Mesenchymal stem cell (in vitro differentiated cells and primary cell): ENCODE results near the gene MARVELD2.

Source experiments
- DNase-seq: peaks from one replicate; pipeline ENCODE4 v3.0.0-alpha.2; 2013
- H2AFZ ChIP-seq: one replicate; pipeline ENCODE4 v1.6.1; 2013; ENCODE audit warnings: low read depth, mild to moderate bottlenecking, control low read depth, inconsistent platforms, low read length, moderate library complexity
- H2AK5ac ChIP-seq: 2 replicates; pipeline ENCODE4 v1.6.1; 2013; ENCODE audit warnings: low read length, moderate library complexity, mild to moderate bottlenecking, inconsistent platforms; ENCODE audit not compliant: severe bottlenecking
- H2BK120ac ChIP-seq: one replicate; pipeline ENCODE4 v1.6.1; 2013; ENCODE audit warnings: low read depth, mild to moderate bottlenecking, inconsistent platforms, low read length, moderate library complexity
- H2BK12ac ChIP-seq, 2 experiments: one replicate each; pipeline ENCODE4 v1.6.1; 2013; ENCODE audit warnings: inconsistent platforms in 2 of 2, low read length in 2 of 2, mild to moderate bottlenecking in 2 of 2, moderate library complexity in 2 of 2, control low read depth in 1 of 2
- H2BK15ac ChIP-seq: one replicate; pipeline ENCODE4 v1.6.1; 2013; ENCODE audit warnings: mild to moderate bottlenecking, low read depth, inconsistent platforms; ENCODE audit not compliant: poor library complexity, severe bottlenecking
- H2BK5ac ChIP-seq: 2 replicates; pipeline ENCODE4 v1.6.1; 2013; ENCODE audit warnings: low read depth, mild to moderate bottlenecking, low read length, control low read depth, inconsistent platforms; ENCODE audit not compliant: poor library complexity, severe bottlenecking
- H3K14ac ChIP-seq, 2 experiments: one replicate each; pipeline ENCODE4 v1.6.1; 2013; ENCODE audit warnings: inconsistent platforms in 2 of 2, low read length in 2 of 2, control low read depth in 1 of 2, mild to moderate bottlenecking in 1 of 2, moderate library complexity in 1 of 2
- H3K18ac ChIP-seq, 2 experiments: one replicate each; pipeline ENCODE4 v1.6.1; 2013; ENCODE audit warnings: inconsistent platforms in 2 of 2, low read length in 2 of 2, control low read depth in 1 of 2, low read depth in 1 of 2, mild to moderate bottlenecking in 1 of 2
- H3K23ac ChIP-seq, 2 experiments: one replicate each; pipeline ENCODE4 v1.6.1; 2013; ENCODE audit warnings: inconsistent platforms in 2 of 2, low read length in 2 of 2, mild to moderate bottlenecking in 2 of 2, moderate library complexity in 2 of 2, control low read depth in 1 of 2
- H3K27ac ChIP-seq: 2 replicates; pipeline ENCODE4 v1.5.1; 2013; ENCODE audit warnings: mild to moderate bottlenecking, moderate library complexity, low read length, control low read depth, inconsistent platforms; ENCODE audit not compliant: poor library complexity, severe bottlenecking
- H3K27me3 ChIP-seq, 2 experiments: 2 replicates each; pipeline versions ENCODE4 v1.6.1 to v1.7.0; 2013; ENCODE audit warnings: low read length in 2 of 2, mild to moderate bottlenecking in 2 of 2, moderate library complexity in 2 of 2, control low read depth in 1 of 2, inconsistent platforms in 1 of 2; ENCODE audit not compliant: control insufficient read depth in 1 of 2, insufficient read depth in 1 of 2
- H3K36me3 ChIP-seq, 2 experiments: 2 replicates each; pipeline versions ENCODE4 v1.6.1 to v1.7.0; 2013; ENCODE audit warnings: low read length in 2 of 2, control low read depth in 1 of 2, inconsistent platforms in 1 of 2, low read depth in 1 of 2, mild to moderate bottlenecking in 1 of 2; ENCODE audit not compliant: insufficient read depth in 2 of 2, control insufficient read depth in 1 of 2
- H3K4ac ChIP-seq, 2 experiments: one replicate each; pipeline ENCODE4 v1.6.1; 2013; ENCODE audit warnings: inconsistent platforms in 2 of 2, low read length in 2 of 2, mild to moderate bottlenecking in 2 of 2, moderate library complexity in 2 of 2, control low read depth in 1 of 2, low read depth in 1 of 2
- H3K4me1 ChIP-seq: 2 replicates; pipeline ENCODE4 v1.6.1; 2013; ENCODE audit warnings: low read depth, low read length, control low read depth; ENCODE audit not compliant: control insufficient read depth, insufficient read depth
- H3K4me2 ChIP-seq: 2 replicates; pipeline ENCODE4 v1.6.1; 2013; ENCODE audit warnings: low read length, mild to moderate bottlenecking, inconsistent platforms; ENCODE audit not compliant: poor library complexity, severe bottlenecking
- H3K4me3 ChIP-seq, 2 experiments: 2 replicates each; pipeline versions ENCODE4 v1.5.1 to v1.7.0; 2013; ENCODE audit warnings: low read length in 2 of 2, mild to moderate bottlenecking in 2 of 2, control low read depth in 1 of 2, low read depth in 1 of 2; ENCODE audit not compliant: insufficient read depth in 1 of 2
- H3K79me1 ChIP-seq: replicated peaks from 2 replicates; pipeline ENCODE4 v1.6.1; 2013; ENCODE audit warnings: mild to moderate bottlenecking, control low read depth, low read length, inconsistent platforms; ENCODE audit not compliant: poor library complexity, severe bottlenecking
- H3K9ac ChIP-seq: 2 replicates; pipeline ENCODE4 v1.7.0; 2013; ENCODE audit warnings: mild to moderate bottlenecking, low read length, moderate library complexity
- H3K9me3 ChIP-seq: 2 replicates; pipeline ENCODE4 v1.7.0; 2013; ENCODE audit warnings: mild to moderate bottlenecking, low read length; ENCODE audit not compliant: control insufficient read depth
- H4K8ac ChIP-seq: one replicate; pipeline ENCODE4 v1.6.1; 2013; ENCODE audit warnings: inconsistent platforms, mild to moderate bottlenecking, low read length, moderate library complexity
- H4K91ac ChIP-seq: one replicate; pipeline ENCODE4 v1.6.1; 2013; ENCODE audit warnings: mild to moderate bottlenecking, low read length, inconsistent platforms
- WGBS: methylation state at CpG from one replicate; pipeline ENCODE4 v1.1.7; 2013; ENCODE audit warnings: mixed read lengths; 5-methylcytosine and 5-hydroxymethylcytosine counted together

The MARVELD2 gene

GRCh38 chr5:69416699-69417098, 1.8 kb downstream of the MARVELD2 start:
- H4K91ac ChIP-seq, result no peak overlapping the region
- no peak for DNase-seq
- H3K4me2 ChIP-seq, result no peak overlapping the region
- no peaks in the 10 kb centered on the region for H3K4me1 ChIP-seq
- H2BK120ac ChIP-seq, result no peak overlapping the region
- no peak overlapping the region for H4K8ac ChIP-seq
- no peak overlapping the region for H3K23ac ChIP-seq
- H2BK12ac ChIP-seq, result no peak overlapping the region
- peaks cover 24 to 41% of the 10 kb centered on the region in 2 experiments for H3K36me3 ChIP-seq
- no peak overlapping the region for H2AFZ ChIP-seq
- H3K4me3 ChIP-seq, result no peak overlapping the region
- H3K9ac ChIP-seq, result no peak overlapping the region
- H3K27ac ChIP-seq, result no peak overlapping the region
- H2AK5ac ChIP-seq, result no peak overlapping the region
- H3K18ac ChIP-seq, result no peak overlapping the region
- no peaks in the 10 kb centered on the region for H3K27me3 ChIP-seq
- H2BK5ac ChIP-seq, result no peak overlapping the region
- H3K9me3 ChIP-seq, result no peaks in the 10 kb centered on the region
- no peak overlapping the region for H3K4ac ChIP-seq
- H3K79me1 ChIP-seq, result peaks cover 2% of the 10 kb centered on the region
- H2BK15ac ChIP-seq, result no peak overlapping the region
- no peak overlapping the region for H3K14ac ChIP-seq

- Histone ChIP-seq H3K27me3 (no peaks in the 10 kb centered on the region), H3K27ac (no peak overlapping the region), H3K4ac (no peak overlapping the region), H3K23ac (no peak overlapping the region), H3K4me1 (no peaks in the 10 kb centered on the region), H2BK5ac (no peak overlapping the region), H2AK5ac (no peak overlapping the region), H2BK120ac (no peak overlapping the region), H3K9me3 (no peaks in the 10 kb centered on the region), H3K4me3 (no peak overlapping the region), H2BK15ac (no peak overlapping the region), H4K8ac (no peak overlapping the region), H3K18ac (no peak overlapping the region), H2BK12ac (no peak overlapping the region), H4K91ac (no peak overlapping the region), H3K79me1 (peaks cover 2% of the 10 kb centered on the region), H2AFZ (no peak overlapping the region), H3K4me2 (no peak overlapping the region), H3K9ac (no peak overlapping the region), H3K36me3 (peaks cover 19 to 33% of the 10 kb centered on the region in 2 experiments), H3K14ac (no peak overlapping the region)
- no peak for DNase-seq
- WGBS, result no CpG with 5 or more reads among the region's 3 CpGs
Observed at GRCh38 chr5:69418554-69418953, 3.6 kb downstream of the MARVELD2 start.

- H3K4ac ChIP-seq, result no peak overlapping the region
- no peak overlapping the region for H2BK15ac ChIP-seq
- no peak overlapping the region for H3K27ac ChIP-seq
- H4K91ac ChIP-seq, result no peak overlapping the region
- no peak overlapping the region for H2BK5ac ChIP-seq
- H3K23ac ChIP-seq, result no peak overlapping the region
- H3K4me1 ChIP-seq, result no peaks in the 10 kb centered on the region
- H3K27me3 ChIP-seq, result no peaks in the 10 kb centered on the region
- no peak overlapping the region for H3K9ac ChIP-seq
- no peak for DNase-seq
- 97% methylated on average over 7 of the region's 11 CpGs for WGBS
- H3K36me3 ChIP-seq, result no peaks in the 10 kb centered on the region
- H3K18ac ChIP-seq, result no peak overlapping the region
- no peak overlapping the region for H3K14ac ChIP-seq
- H3K9me3 ChIP-seq, result no peaks in the 10 kb centered on the region
- no peak overlapping the region for H2AFZ ChIP-seq
- H2AK5ac ChIP-seq, result no peak overlapping the region
- no peak overlapping the region for H3K4me3 ChIP-seq
- no peaks in the 10 kb centered on the region for H3K79me1 ChIP-seq
- no peak overlapping the region for H2BK12ac ChIP-seq
- no peak overlapping the region for H4K8ac ChIP-seq
- no peak overlapping the region for H2BK120ac ChIP-seq
- no peak overlapping the region for H3K4me2 ChIP-seq
Observed at GRCh38 chr5:69431424-69432303, 16.7 kb downstream of the MARVELD2 start.

- H3K36me3 ChIP-seq, result no peaks in the 10 kb centered on the region
- no peak for DNase-seq
- H3K27ac ChIP-seq, result no peak overlapping the region
- H3K79me1 ChIP-seq, result no peaks in the 10 kb centered on the region
- H2AFZ ChIP-seq, result no peak overlapping the region
- H3K27me3 ChIP-seq, result no peaks in the 10 kb centered on the region
- H3K4me3 ChIP-seq, result no peak overlapping the region
- H2BK5ac ChIP-seq, result no peak overlapping the region
- H4K8ac ChIP-seq, result no peak overlapping the region
- H2AK5ac ChIP-seq, result no peak overlapping the region
- H3K4me2 ChIP-seq, result no peak overlapping the region
- H3K9ac ChIP-seq, result no peak overlapping the region
- no peak overlapping the region for H3K18ac ChIP-seq
- no peak overlapping the region for H2BK12ac ChIP-seq
- H3K23ac ChIP-seq, result no peak overlapping the region
- no peaks in the 10 kb centered on the region for H3K4me1 ChIP-seq
- 94% methylated on average over 7 of the region's 8 CpGs for WGBS
- H3K14ac ChIP-seq, result no peak overlapping the region
- no peak overlapping the region for H4K91ac ChIP-seq
- no peaks in the 10 kb centered on the region for H3K9me3 ChIP-seq
- H3K4ac ChIP-seq, result no peak overlapping the region
- H2BK15ac ChIP-seq, result no peak overlapping the region
- no peak overlapping the region for H2BK120ac ChIP-seq
Observed at GRCh38 chr5:69432412-69433206, 17.7 kb downstream of the MARVELD2 start.
